GM23248 (cell line): ENCODE data around the gene KIF26A.

ENCODE experiments used
- EZH2 ChIP-seq: fragments of 200-600 bp; sonication (generic); IDR thresholded peaks from 2 replicates; pipeline ENCODE4 v1.6.1; 2018; ENCODE audit warnings: antibody characterized with exemption, mild to moderate bottlenecking; ENCODE audit not compliant: insufficient read depth, poor library complexity, severe bottlenecking
- EZH2phosphoT487 ChIP-seq: fragments of 200-600 bp; sonication (generic); IDR thresholded peaks from 2 replicates; pipeline ENCODE4 v1.6.1; 2018; ENCODE audit warnings: antibody characterized with exemption, moderate library complexity, mild to moderate bottlenecking, low read depth; ENCODE audit not compliant: insufficient read depth

DNA sequence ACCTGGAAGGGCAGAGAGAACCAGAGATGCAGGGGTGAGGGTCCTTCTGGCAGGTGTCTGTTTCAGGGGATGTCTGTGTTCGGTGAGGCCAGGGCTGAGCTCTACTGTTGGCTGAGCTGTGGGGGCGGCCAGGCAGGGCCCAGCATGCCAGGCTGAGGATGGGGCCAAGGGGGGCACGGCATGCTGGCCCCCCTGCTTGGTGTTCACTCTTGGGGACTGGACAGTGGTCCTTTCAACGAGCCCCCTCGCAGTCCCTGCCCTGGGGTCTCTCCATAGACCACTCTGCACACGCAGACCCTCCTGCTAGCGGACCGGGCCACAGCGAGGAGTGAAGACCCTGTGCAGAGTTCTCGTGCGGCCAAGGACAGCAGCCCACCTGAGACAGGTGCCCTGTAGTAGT, 56.3 kb downstream of the KIF26A start:
- no peak for TF ChIP-seq EZH2phosphoT487
- TF ChIP-seq EZH2 = no peak
